ENCODE measurements around the gene DPYSL4. TPM values are rescaled to one million over a fixed set of nuclear protein-coding genes. Genes with fewer than 3 reads are reported as not detected.

The DPYSL4 gene
- total RNA-seq, 4 donors from 2014 or later: 1.5 to 5.0 TPM; not detected in 2

- Histone ChIP-seq H3K27me3 (no peaks in the 10 kb centered on the region), H3K36me3 (no peaks in the 10 kb centered on the region), H3K27ac (no peak overlapping the region), H3K4me3 (no peak overlapping the region), H3K4me1 (no peaks in the 10 kb centered on the region), H3K9me3 (no peaks in the 10 kb centered on the region)
- intact Hi-C loops (cut with DNase I; ENCODE audit: low total_unique reads): no loop called here
- TF ChIP-seq POLR2A (IDR thresholded peaks at IDR 0.05): no peak
- no peak for TF ChIP-seq CTCF (IDR thresholded peaks at IDR 0.05)
- DNase-seq: no peak
Measured at GRCh38 chr10:132243141-132243540, 56.4 kb downstream of the DPYSL4 start.

- Histone ChIP-seq H3K36me3 (no peaks in the 10 kb centered on the region), H3K4me3 (no peak overlapping the region), H3K27me3 (no peaks in the 10 kb centered on the region), H3K4me1 (no peaks in the 10 kb centered on the region), H3K9me3 (no peaks in the 10 kb centered on the region), H3K27ac (no peak overlapping the region)
- no peak for DNase-seq
- TF ChIP-seq POLR2A (IDR thresholded peaks at IDR 0.05) (no peak), CTCF (IDR thresholded peaks at IDR 0.05) (no peak)
- intact Hi-C loops (cut with DNase I; ENCODE audit: low total_unique reads): no loop called here
Measured at GRCh38 chr10:132243626-132244025, 56.9 kb downstream of the DPYSL4 start.

GRCh38 chr10:132245056-132245455 lies 58.3 kb downstream of the DPYSL4 start:
- Histone ChIP-seq H3K27ac (no peak overlapping the region), H3K4me3 (no peak overlapping the region), H3K9me3 (no peaks in the 10 kb centered on the region), H3K27me3 (no peaks in the 10 kb centered on the region), H3K4me1 (no peaks in the 10 kb centered on the region), H3K36me3 (no peaks in the 10 kb centered on the region)
- intact Hi-C loops (cut with DNase I; ENCODE audit: low total_unique reads): no loop called here
- TF ChIP-seq CTCF (IDR thresholded peaks at IDR 0.05): no peak
- TF ChIP-seq POLR2A (IDR thresholded peaks at IDR 0.05): no peak
- no peak for DNase-seq

GRCh38 chr10:132246296-132246695 lies 59.5 kb downstream of the DPYSL4 start:
- H3K36me3 ChIP-seq: no peaks in the 10 kb centered on the region
- no peaks in the 10 kb centered on the region for H3K27me3 ChIP-seq
- no peak overlapping the region for H3K27ac ChIP-seq
- H3K4me3 ChIP-seq: no peak overlapping the region
- TF ChIP-seq CTCF (IDR thresholded peaks at IDR 0.05) (no peak), POLR2A (IDR thresholded peaks at IDR 0.05) (no peak)
- no peaks in the 10 kb centered on the region for H3K4me1 ChIP-seq
- intact Hi-C loops (cut with DNase I; ENCODE audit: low total_unique reads): no loop called here
- no peak for DNase-seq
- H3K9me3 ChIP-seq: no peaks in the 10 kb centered on the region

- intact Hi-C loops (cut with DNase I; ENCODE audit: low total_unique reads): no loop called here
- H3K4me3 ChIP-seq: no peak overlapping the region
- no peaks in the 10 kb centered on the region for H3K36me3 ChIP-seq
- H3K27ac ChIP-seq: no peak overlapping the region
- TF ChIP-seq POLR2A (IDR thresholded peaks at IDR 0.05): no peak
- TF ChIP-seq CTCF (IDR thresholded peaks at IDR 0.05): no peak
- H3K4me1 ChIP-seq: no peaks in the 10 kb centered on the region
- no peaks in the 10 kb centered on the region for H3K9me3 ChIP-seq
- H3K27me3 ChIP-seq: no peaks in the 10 kb centered on the region
- DNase-seq: no peak
Measured at GRCh38 chr10:132247943-132248342, 61.2 kb downstream of the DPYSL4 start.
